ENCODE data around the gene CCNY. TPM values are rescaled to one million over a fixed set of nuclear protein-coding genes. Genes with fewer than 3 reads are reported as not detected.

The CCNY gene
- total and polyA plus RNA-seq, 2 donors (not counting 1 experiment from before 2014, with no cell fraction given), result 34.1 to 64.9 TPM

DNA sequence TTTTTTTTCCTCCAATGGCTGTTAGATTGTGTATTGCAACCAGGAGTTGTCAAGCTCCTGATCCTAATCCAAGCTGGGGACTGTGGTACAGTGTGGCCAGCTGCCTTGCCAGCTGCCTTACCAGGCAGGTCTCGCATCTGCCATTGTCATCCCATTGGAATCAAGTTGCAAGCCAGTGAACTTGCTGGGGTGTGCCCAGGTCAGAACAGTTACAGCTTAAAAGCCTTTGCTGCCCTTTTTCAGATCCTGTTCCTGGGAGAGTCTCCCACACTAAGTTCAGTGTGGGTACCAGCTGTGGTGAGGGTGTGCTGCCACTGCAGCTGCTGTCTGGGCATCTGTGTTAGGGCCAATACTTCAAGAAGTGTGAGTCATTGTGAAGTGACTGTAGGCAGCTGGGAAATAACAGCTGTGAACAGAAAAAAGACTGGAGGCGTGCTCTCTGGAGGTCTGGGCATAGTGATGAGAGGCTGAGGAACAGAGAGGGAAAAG, 72.8 kb downstream of the CCNY start:
- CTCF ChIA-PET, result interaction anchor here (1.0 kb wide), 1 partner anchor 154 kb away, joined by 4 read pairs; no protein-coding TSS in a partner anchor

DNA sequence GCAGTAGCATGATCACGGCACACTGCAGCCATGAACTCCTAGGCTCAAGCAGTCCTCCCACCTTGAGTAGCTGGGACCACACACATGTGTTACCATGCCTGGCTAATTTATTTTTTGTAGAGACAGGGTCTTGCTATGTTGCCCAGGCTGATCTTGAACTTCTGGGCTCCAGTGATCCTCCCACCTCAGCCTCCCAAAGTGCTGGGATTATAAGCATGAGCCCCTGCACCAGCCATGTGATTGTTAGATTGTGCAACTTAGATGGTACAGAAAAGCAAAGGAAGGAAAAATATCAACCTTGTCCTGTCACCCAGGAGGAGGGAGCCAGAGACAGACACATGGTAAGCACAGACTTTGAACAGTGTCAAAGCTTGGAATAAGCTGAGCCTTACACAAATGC, 73.5 kb downstream of the CCNY start:
- no CpG with 5 or more reads among the region's 1 CpG for WGBS (ENCODE audit: insufficient coverage)
- DNase-seq (no peak), ATAC-seq (ENCODE audit: low read depth) (no peak)
- H3K4me1 Mint-ChIP-seq, result peaks cover 51% of the 10 kb centered on the region
- intact Hi-C loops (cut with micrococcal nuclease), result loop anchor here (10.0 kb wide), 1 partner anchor 95 kb away; no protein-coding TSS in a partner anchor
- H3K36me3 ChIP-seq (replicated peaks in 1 of 2; ENCODE audit: control extremely low read depth in 1 of 2, control insufficient read depth in 1 of 2, extremely low read depth in 1 of 2, insufficient read depth in 2 of 2, low read length in 1 of 2), result no peaks in the 10 kb centered on the region
- ChIA-PET CTCF (interaction anchor here (1.0 kb wide), 1 partner anchor 153 kb away, joined by 4 read pairs; no protein-coding TSS in a partner anchor), POLR2A (no interaction called here)
- H3K27me3 Mint-ChIP-seq, result no peaks in the 10 kb centered on the region
- no peak overlapping the region for H3K4me2 ChIP-seq (replicated peaks; ENCODE audit: low read depth, low read length, poor library complexity, severe bottlenecking)
- no peaks in the 10 kb centered on the region for H3K27me3 ChIP-seq (replicated peaks in 1 of 4; ENCODE audit: control extremely low read depth in 1 of 4, control insufficient read depth in 3 of 4, insufficient read depth in 4 of 4, low read length in 3 of 4)
- H3K4me3 ChIP-seq (ENCODE audit: control extremely low read depth in 1 of 5, extremely low read depth in 1 of 5, insufficient read depth in 1 of 5, low read depth in 2 of 5, low read length in 4 of 5), result no peak overlapping the region
- no peak for TF ChIP-seq EZH2 (IDR thresholded peaks at IDR 0.05; ENCODE audit: borderline replicate concordance, insufficient read depth, low read depth, low read length, poor library complexity, severe bottlenecking)
- TF ChIP-seq, protein P1, sequence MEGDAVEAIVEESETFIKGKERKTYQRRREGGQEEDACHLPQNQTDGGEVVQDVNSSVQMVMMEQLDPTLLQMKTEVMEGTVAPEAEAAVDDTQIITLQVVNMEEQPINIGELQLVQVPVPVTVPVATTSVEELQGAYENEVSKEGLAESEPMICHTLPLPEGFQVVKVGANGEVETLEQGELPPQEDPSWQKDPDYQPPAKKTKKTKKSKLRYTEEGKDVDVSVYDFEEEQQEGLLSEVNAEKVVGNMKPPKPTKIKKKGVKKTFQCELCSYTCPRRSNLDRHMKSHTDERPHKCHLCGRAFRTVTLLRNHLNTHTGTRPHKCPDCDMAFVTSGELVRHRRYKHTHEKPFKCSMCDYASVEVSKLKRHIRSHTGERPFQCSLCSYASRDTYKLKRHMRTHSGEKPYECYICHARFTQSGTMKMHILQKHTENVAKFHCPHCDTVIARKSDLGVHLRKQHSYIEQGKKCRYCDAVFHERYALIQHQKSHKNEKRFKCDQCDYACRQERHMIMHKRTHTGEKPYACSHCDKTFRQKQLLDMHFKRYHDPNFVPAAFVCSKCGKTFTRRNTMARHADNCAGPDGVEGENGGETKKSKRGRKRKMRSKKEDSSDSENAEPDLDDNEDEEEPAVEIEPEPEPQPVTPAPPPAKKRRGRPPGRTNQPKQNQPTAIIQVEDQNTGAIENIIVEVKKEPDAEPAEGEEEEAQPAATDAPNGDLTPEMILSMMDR (IDR thresholded peaks at IDR 0.05), result no peak
- H3K79me2 ChIP-seq (ENCODE audit: control insufficient read depth, insufficient read depth, low read length), result peaks cover 71% of the 10 kb centered on the region
- no peak overlapping the region for H3K27ac ChIP-seq (ENCODE audit: low read length in 2 of 2)
- H3K9ac ChIP-seq (ENCODE audit: low read length), result no peak overlapping the region
- H3K4me1 ChIP-seq (ENCODE audit: control insufficient read depth in 2 of 2, insufficient read depth in 2 of 2, low read length in 2 of 2), result peaks cover 6 to 16% of the 10 kb centered on the region in 2 donors
- H3K4me3 Mint-ChIP-seq, result no peak overlapping the region
- H3K9me3 ChIP-seq (ENCODE audit: control extremely low read depth in 1 of 3, control insufficient read depth in 2 of 3, insufficient read depth in 1 of 3, low read length in 2 of 3), result no peaks in the 10 kb centered on the region
- peaks cover 44% of the 10 kb centered on the region for H4K20me1 ChIP-seq (ENCODE audit: control insufficient read depth, insufficient read depth, low read length, poor library complexity, severe bottlenecking)
- H2AFZ ChIP-seq (ENCODE audit: insufficient read depth, low read depth, low read length, poor library complexity, severe bottlenecking), result no peak overlapping the region
- no peak overlapping the region for H3K27ac Mint-ChIP-seq
- H3K9me3 Mint-ChIP-seq (ENCODE audit: insufficient read depth), result no peaks in the 10 kb centered on the region

More for the DNA sequence above, 72.8 kb downstream of the CCNY start:
- no peaks in the 10 kb centered on the region for H3K9me3 ChIP-seq (ENCODE audit: control extremely low read depth in 1 of 3, control insufficient read depth in 2 of 3, insufficient read depth in 1 of 3, low read length in 2 of 3)
- H3K4me3 Mint-ChIP-seq, result no peak overlapping the region
- H3K27ac ChIP-seq (ENCODE audit: low read length in 2 of 2), result no peak overlapping the region
- no peak for ATAC-seq (ENCODE audit: low read depth)
- no peak for DNase-seq
- H3K27ac Mint-ChIP-seq, result no peak overlapping the region
- H3K79me2 ChIP-seq (ENCODE audit: control insufficient read depth, insufficient read depth, low read length), result peaks cover 76% of the 10 kb centered on the region
- WGBS (ENCODE audit: insufficient coverage), result 100% methylated on average over 1 of the region's 2 CpGs
- H3K4me3 ChIP-seq (ENCODE audit: control extremely low read depth in 1 of 5, extremely low read depth in 1 of 5, insufficient read depth in 1 of 5, low read depth in 2 of 5, low read length in 4 of 5), result no peak overlapping the region
- no peaks in the 10 kb centered on the region for H3K9me3 Mint-ChIP-seq (ENCODE audit: insufficient read depth)
- no peaks in the 10 kb centered on the region for H3K27me3 Mint-ChIP-seq
- peaks cover 44% of the 10 kb centered on the region for H3K4me1 Mint-ChIP-seq
- TF ChIP-seq, protein P1 (IDR thresholded peaks at IDR 0.05), result no peak
- TF ChIP-seq EZH2 (IDR thresholded peaks at IDR 0.05; ENCODE audit: borderline replicate concordance, insufficient read depth, low read depth, low read length, poor library complexity, severe bottlenecking), result no peak
- no peaks in the 10 kb centered on the region for H3K27me3 ChIP-seq (replicated peaks in 1 of 4; ENCODE audit: control extremely low read depth in 1 of 4, control insufficient read depth in 3 of 4, insufficient read depth in 4 of 4, low read length in 3 of 4)
- no peak overlapping the region for H3K4me2 ChIP-seq (replicated peaks; ENCODE audit: low read depth, low read length, poor library complexity, severe bottlenecking)
- intact Hi-C loops (cut with micrococcal nuclease), result no loop called here
- H2AFZ ChIP-seq (ENCODE audit: insufficient read depth, low read depth, low read length, poor library complexity, severe bottlenecking), result no peak overlapping the region
- peaks cover 6 to 13% of the 10 kb centered on the region in 2 donors for H3K4me1 ChIP-seq (ENCODE audit: control insufficient read depth in 2 of 2, insufficient read depth in 2 of 2, low read length in 2 of 2)
- H3K9ac ChIP-seq (ENCODE audit: low read length), result no peak overlapping the region
- no peaks in the 10 kb centered on the region for H3K36me3 ChIP-seq (replicated peaks in 1 of 2; ENCODE audit: control extremely low read depth in 1 of 2, control insufficient read depth in 1 of 2, extremely low read depth in 1 of 2, insufficient read depth in 2 of 2, low read length in 1 of 2)
- POLR2A ChIA-PET, result no interaction called here
- H4K20me1 ChIP-seq (ENCODE audit: control insufficient read depth, insufficient read depth, low read length, poor library complexity, severe bottlenecking), result peaks cover 37% of the 10 kb centered on the region
